RWPE2 (cell line): ENCODE data around the gene INAFM1.
A peak's percentile ranks its signal among the peaks of the same experiment; 100 is the strongest.

Source experiments
- ATAC-seq: fragments of 200-7000 bp; cut with Tn5 transposase; 3 replicates; pipeline ENCODE4 v1.9.1; 2021; ENCODE audit warnings: low read depth
- DNase-seq: peaks from one replicate; pipeline ENCODE4 v3.0.0-alpha.2; 2020; ENCODE audit warnings: low spot score
- H3K27ac ChIP-seq: fragments of 450-650 bp; 2 replicates; pipeline ENCODE4 v1.5.1; 2017; ENCODE audit warnings: mild to moderate bottlenecking; ENCODE audit not compliant: poor library complexity, severe bottlenecking
- H3K27me3 ChIP-seq: fragments of 250-450 bp; sonication (Bioruptor Pico); 2 replicates; pipeline ENCODE4 v1.5.1; 2021; ENCODE audit warnings: mild to moderate bottlenecking, moderate library complexity; ENCODE audit not compliant: insufficient read depth, poor library complexity, severe bottlenecking
- H3K36me3 ChIP-seq: fragments of 250-450 bp; sonication (Bioruptor Pico); 2 replicates; pipeline ENCODE4 v1.5.1; 2020; ENCODE audit warnings: low read depth, mild to moderate bottlenecking, moderate library complexity
- H3K4me1 ChIP-seq: fragments of 250-450 bp; sonication (Bioruptor Pico); 2 replicates; pipeline ENCODE4 v1.5.1; 2021; ENCODE audit warnings: mild to moderate bottlenecking, moderate library complexity; ENCODE audit not compliant: insufficient read depth, poor library complexity, severe bottlenecking
- H3K4me3 ChIP-seq: fragments of 250-450 bp; sonication (Bioruptor Pico); 2 replicates; pipeline ENCODE4 v1.5.1; 2021; ENCODE audit warnings: mild to moderate bottlenecking, moderate library complexity; ENCODE audit not compliant: severe bottlenecking
- H3K9me3 ChIP-seq: fragments of 250-450 bp; sonication (Bioruptor Pico); 2 replicates; pipeline ENCODE4 v1.5.1; 2021; ENCODE audit warnings: mild to moderate bottlenecking, moderate library complexity; ENCODE audit not compliant: severe bottlenecking
- TF ChIP-seq, protein P1 (sequence below): fragments of 450-650 bp; IDR thresholded peaks from one replicate; pipeline ENCODE4 v1.5.1; 2017; ENCODE audit warnings: mild to moderate bottlenecking, moderate library complexity; ENCODE audit not compliant: poor library complexity, severe bottlenecking

The INAFM1 gene

DNA sequence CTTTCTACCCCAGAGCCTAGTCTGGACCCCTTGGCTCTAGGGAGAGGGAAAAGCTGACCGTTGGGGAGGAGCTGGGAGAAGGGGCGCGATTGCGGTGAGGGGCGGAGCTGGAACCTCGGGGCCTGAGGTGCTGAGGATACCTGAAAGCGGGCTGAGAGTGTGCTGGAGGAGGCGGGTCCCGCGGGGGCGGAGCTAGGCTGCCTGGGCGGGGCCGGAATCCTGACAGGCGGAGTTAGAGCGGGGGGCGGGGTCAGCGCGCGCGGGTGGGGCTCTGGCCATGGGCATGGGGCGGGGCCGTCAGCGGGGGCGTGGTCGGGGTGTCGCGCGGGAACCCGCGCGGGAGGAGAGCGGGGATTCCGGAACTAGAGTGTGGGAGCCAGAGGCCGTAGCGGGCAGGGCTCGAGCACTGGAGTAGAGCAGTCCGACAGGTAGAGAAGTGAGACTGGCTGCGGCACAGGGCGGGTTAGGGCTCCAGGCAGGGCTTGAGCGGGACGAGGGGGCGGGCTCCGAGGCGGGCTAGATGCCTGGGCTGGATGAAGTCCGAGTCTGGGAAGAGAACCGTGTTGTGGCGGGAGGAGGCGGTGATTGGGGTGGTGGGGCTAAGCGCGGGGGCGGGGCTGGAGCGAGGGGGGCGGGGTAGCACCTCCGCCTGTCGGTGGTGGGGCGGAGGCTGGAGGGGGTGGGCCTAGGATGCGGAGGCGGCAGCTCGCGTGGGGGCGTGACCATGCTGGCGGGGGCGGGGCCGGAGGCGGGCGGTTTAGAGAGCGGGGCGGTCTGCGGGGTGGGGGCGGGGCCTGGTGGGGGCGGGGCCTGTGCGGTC is at the start of gene INAFM1:
Gene INAFM1, plus strand, starts transcription at position 815 of the 820 bp plus-strand sequence. CDS start 35 bp downstream, outside the sequence.
- H3K36me3 ChIP-seq, result 0 out of 2 replicates have a peak, but pooled peaks cover 4% of the 10 kb centered on the region
- DNase-seq, result peak; percentile 97
- peak within 1 kb of the TSS; percentile 81 for H3K27ac ChIP-seq
- ATAC-seq, result peak; percentile 78
- TF ChIP-seq, protein P1, sequence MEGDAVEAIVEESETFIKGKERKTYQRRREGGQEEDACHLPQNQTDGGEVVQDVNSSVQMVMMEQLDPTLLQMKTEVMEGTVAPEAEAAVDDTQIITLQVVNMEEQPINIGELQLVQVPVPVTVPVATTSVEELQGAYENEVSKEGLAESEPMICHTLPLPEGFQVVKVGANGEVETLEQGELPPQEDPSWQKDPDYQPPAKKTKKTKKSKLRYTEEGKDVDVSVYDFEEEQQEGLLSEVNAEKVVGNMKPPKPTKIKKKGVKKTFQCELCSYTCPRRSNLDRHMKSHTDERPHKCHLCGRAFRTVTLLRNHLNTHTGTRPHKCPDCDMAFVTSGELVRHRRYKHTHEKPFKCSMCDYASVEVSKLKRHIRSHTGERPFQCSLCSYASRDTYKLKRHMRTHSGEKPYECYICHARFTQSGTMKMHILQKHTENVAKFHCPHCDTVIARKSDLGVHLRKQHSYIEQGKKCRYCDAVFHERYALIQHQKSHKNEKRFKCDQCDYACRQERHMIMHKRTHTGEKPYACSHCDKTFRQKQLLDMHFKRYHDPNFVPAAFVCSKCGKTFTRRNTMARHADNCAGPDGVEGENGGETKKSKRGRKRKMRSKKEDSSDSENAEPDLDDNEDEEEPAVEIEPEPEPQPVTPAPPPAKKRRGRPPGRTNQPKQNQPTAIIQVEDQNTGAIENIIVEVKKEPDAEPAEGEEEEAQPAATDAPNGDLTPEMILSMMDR, result no peak
- H3K9me3 ChIP-seq, result no peaks in the 10 kb centered on the region
- no peaks in the 10 kb centered on the region for H3K27me3 ChIP-seq
- H3K4me3 ChIP-seq, result peak within 1 kb of the TSS; percentile 51
- no peaks in the 10 kb centered on the region for H3K4me1 ChIP-seq

DNA sequence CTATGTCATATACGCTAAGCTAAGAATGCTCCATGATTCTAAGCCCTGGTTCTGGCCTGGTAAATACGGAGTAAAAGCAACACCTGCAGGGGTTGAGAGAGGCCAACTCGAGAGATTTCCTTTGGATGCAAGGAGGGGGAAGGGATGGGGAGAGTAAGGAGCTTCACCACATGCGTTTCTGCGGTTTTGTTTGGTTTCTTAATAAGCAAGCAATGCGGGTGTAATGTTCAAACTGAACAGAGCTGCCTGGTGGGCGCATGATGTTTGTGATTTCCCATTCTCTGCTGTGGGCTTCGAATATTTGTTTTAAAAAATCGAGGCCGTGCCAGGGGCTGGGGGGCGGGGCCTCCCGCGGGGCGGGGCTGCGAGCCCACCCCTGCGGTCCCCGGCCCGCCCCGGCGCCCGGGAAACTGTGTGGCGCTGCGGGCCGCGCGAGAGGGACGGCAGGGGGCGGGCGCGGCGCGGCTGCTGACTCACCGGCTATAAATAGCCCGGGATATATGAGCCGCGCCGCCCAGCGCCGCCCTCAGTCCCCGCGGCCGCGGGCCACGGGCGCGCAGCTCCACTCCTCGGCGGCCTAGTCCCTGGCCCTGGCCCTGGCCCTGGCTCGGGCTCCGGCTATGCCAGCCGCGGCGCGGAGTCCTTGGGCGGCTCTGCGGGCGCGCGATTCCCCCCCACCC is 48.8 kb upstream of the INAFM1 start:
- TF ChIP-seq, protein P1, result peak; percentile 37
- peak overlapping the region; percentile 50 for H3K4me3 ChIP-seq
- H3K27ac ChIP-seq, result peak overlapping the region; percentile 93
- no peak for DNase-seq
- peaks cover 21% of the 10 kb centered on the region for H3K36me3 ChIP-seq
- no peaks in the 10 kb centered on the region for H3K9me3 ChIP-seq
- peak; percentile 57 for ATAC-seq
- H3K4me1 ChIP-seq, result peaks cover 7% of the 10 kb centered on the region
- no peaks in the 10 kb centered on the region for H3K27me3 ChIP-seq

DNA sequence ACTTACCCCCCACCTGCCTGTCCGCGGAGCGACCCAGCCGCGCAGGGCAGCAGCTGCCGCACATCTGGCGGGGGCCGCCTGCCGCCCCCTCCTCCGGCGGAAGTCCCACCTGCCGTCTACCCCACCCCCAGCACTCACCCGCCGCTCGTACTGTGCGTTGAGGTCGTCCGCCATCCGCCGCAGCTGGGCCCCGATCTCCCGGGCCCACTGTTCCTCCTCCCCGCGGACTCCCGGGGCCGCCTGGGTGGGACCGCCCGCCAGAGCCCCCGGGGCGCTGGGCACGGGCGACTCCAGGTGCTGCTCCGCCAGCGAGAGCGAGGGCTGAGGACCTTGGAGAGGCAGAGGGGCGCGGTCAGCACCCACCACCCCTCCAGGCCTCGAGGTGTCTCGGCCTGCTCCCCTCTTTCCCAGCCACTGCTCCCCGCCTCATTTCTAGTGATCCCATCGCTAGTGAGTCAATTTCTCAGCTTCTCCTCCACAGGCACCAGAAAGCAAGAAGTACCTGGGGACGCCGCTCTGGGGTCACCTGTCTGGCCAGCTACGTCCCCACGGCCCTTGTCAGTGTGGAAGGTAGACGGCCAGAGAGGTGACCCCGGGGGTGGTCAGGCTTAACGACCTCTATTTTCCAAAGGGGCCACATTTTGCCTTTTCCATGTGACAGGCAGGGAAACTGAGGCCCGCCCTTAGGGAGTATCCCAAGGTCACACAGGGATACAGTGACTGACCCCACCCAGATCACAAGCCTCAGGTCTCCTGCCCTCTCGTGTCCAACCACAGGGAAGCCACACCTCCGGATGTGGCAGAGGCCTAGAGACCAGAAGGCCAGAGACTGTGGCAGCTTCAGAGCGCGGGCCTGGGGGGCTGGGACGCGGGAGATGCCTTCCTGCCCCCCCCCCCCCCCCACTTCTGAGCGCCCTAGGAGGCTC is 48.0 kb upstream of the INAFM1 start:
- ATAC-seq, result peak; percentile 24; the same call in 2 of the 3 replicates
- H3K4me1 ChIP-seq, result peaks cover 12% of the 10 kb centered on the region

DNA sequence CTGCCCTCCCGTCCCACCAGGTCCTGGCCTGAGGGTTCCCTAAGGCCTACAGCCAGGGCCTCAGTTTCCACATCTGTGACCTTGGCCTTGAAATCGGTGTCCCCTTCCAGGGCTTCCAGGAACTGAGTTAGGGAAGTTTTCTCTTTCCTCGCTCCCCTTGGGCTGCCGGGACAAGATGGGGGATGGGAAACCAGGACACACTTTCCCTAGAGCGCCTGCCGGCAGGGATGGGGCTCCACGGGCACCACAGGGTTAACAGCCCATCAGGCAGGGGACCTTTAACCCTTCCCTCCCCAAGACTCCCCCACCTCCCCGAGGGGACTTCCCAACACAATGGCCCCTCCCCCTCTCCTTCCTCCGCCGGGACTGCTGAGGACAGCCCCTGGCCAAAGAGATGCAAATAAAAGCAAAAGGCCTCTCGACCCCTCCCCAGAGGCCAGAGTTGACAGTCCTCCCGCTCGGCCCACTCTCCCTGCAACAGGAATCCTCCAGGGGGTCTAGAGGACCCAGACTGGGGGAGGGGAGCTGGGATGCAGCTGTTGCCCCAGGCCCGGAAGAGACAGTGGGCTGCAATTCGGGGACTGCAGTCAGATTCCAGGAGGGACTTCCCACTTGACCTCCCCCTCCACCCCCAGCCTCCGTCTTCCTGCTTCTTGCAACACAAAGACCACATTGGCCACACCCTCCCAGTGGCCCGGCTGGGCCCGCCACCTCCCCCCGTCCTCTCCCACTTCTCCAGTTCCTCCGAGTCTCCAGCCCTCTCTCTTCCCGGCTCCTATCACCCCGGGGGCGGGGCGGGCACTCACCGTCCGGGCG is 47.1 kb upstream of the INAFM1 start:
- Histone ChIP-seq H3K27me3 (no peaks in the 10 kb centered on the region), H3K36me3 (peaks cover 9% of the 10 kb centered on the region), H3K27ac (peak overlapping the region; percentile 93), H3K9me3 (no peaks in the 10 kb centered on the region), H3K4me1 (peaks cover 16% of the 10 kb centered on the region), H3K4me3 (peak overlapping the region; percentile 50)
- TF ChIP-seq, protein P1, result no peak
- ATAC-seq, result peak; percentile 42
- peak; percentile 93 for DNase-seq

More for the DNA sequence above, 48.0 kb upstream of the INAFM1 start:
- TF ChIP-seq, protein P1, result no peak
- H3K27ac ChIP-seq, result peak overlapping the region; percentile 93
- DNase-seq, result peak; percentile 85
- peaks cover 13% of the 10 kb centered on the region for H3K36me3 ChIP-seq
- H3K4me3 ChIP-seq, result peak overlapping the region; percentile 50
- no peaks in the 10 kb centered on the region for H3K27me3 ChIP-seq
- H3K9me3 ChIP-seq, result no peaks in the 10 kb centered on the region
